HUES48 (cell line): Measurements from ENCODE around the gene COG5.

Source experiments
- H3K27ac ChIP-seq: one replicate; pipeline ENCODE4 v1.7.0; 2013; ENCODE audit warnings: low read depth, low read length, inconsistent platforms
- H3K27me3 ChIP-seq: 2 replicates; pipeline ENCODE4 v1.6.1; 2013; ENCODE audit warnings: mild to moderate bottlenecking, low read length; ENCODE audit not compliant: control insufficient read depth, insufficient read depth
- H3K36me3 ChIP-seq: 2 replicates; pipeline ENCODE4 v1.6.1; 2013; ENCODE audit warnings: low read length; ENCODE audit not compliant: control insufficient read depth, insufficient read depth
- H3K4me1 ChIP-seq: 2 replicates; pipeline ENCODE4 v1.6.1; 2013; ENCODE audit warnings: mild to moderate bottlenecking, low read length; ENCODE audit not compliant: control insufficient read depth, insufficient read depth
- H3K4me3 ChIP-seq: 2 replicates; pipeline ENCODE4 v1.5.1; 2013; ENCODE audit warnings: mild to moderate bottlenecking, low read depth, low read length
- H3K9ac ChIP-seq: 2 replicates; pipeline ENCODE4 v1.6.1; 2013; ENCODE audit warnings: mild to moderate bottlenecking, low read depth, low read length, moderate library complexity
- H3K9me3 ChIP-seq: 2 replicates; pipeline ENCODE4 v1.6.1; 2013; ENCODE audit warnings: low read length; ENCODE audit not compliant: control insufficient read depth, insufficient read depth

Gene COG5

GRCh38 chr7:107373354-107373753, 190.4 kb downstream of the COG5 start:
- Histone ChIP-seq H3K36me3 (no peaks in the 10 kb centered on the region), H3K9ac (no peak overlapping the region), H3K27ac (no peak overlapping the region), H3K4me3 (no peak overlapping the region), H3K9me3 (no peaks in the 10 kb centered on the region), H3K27me3 (no peaks in the 10 kb centered on the region), H3K4me1 (no peaks in the 10 kb centered on the region)

- Histone ChIP-seq H3K27me3 (no peaks in the 10 kb centered on the region), H3K9ac (no peak overlapping the region), H3K9me3 (no peaks in the 10 kb centered on the region), H3K4me1 (no peaks in the 10 kb centered on the region), H3K4me3 (no peak overlapping the region), H3K36me3 (no peaks in the 10 kb centered on the region), H3K27ac (no peak overlapping the region)
These were observed 191.4 kb downstream of the COG5 start for GRCh38 chr7:107372298-107372697.

GRCh38 chr7:107370816-107371215, 192.9 kb downstream of the COG5 start:
- H3K27ac ChIP-seq = no peak overlapping the region
- peaks cover 9% of the 10 kb centered on the region for H3K4me1 ChIP-seq
- H3K9ac ChIP-seq = no peak overlapping the region
- H3K9me3 ChIP-seq = no peaks in the 10 kb centered on the region
- no peak overlapping the region for H3K4me3 ChIP-seq
- no peaks in the 10 kb centered on the region for H3K27me3 ChIP-seq
- no peaks in the 10 kb centered on the region for H3K36me3 ChIP-seq

- Histone ChIP-seq H3K9ac (no peak overlapping the region), H3K9me3 (peaks cover 12% of the 10 kb centered on the region), H3K4me1 (peaks cover 13% of the 10 kb centered on the region), H3K4me3 (no peak overlapping the region), H3K27me3 (no peaks in the 10 kb centered on the region), H3K36me3 (peaks cover 22% of the 10 kb centered on the region), H3K27ac (no peak overlapping the region)
These were observed 198.9 kb downstream of the COG5 start for GRCh38 chr7:107364787-107365186.

- H3K36me3 ChIP-seq = peaks cover 30% of the 10 kb centered on the region
- no peak overlapping the region for H3K27ac ChIP-seq
- H3K9ac ChIP-seq = no peak overlapping the region
- peaks cover 12% of the 10 kb centered on the region for H3K9me3 ChIP-seq
- H3K4me3 ChIP-seq = no peak overlapping the region
- H3K27me3 ChIP-seq = no peaks in the 10 kb centered on the region
- no peaks in the 10 kb centered on the region for H3K4me1 ChIP-seq
These were observed 204.0 kb downstream of the COG5 start for GRCh38 chr7:107359520-107360316.

GRCh38 chr7:107355616-107356015, 208.1 kb downstream of the COG5 start:
- no peaks in the 10 kb centered on the region for H3K27me3 ChIP-seq
- no peak overlapping the region for H3K4me3 ChIP-seq
- no peak overlapping the region for H3K9ac ChIP-seq
- no peaks in the 10 kb centered on the region for H3K4me1 ChIP-seq
- H3K27ac ChIP-seq = no peak overlapping the region
- H3K9me3 ChIP-seq = peaks cover 6% of the 10 kb centered on the region
- H3K36me3 ChIP-seq = peaks cover 16% of the 10 kb centered on the region; the same call in 1 of the 2 replicates

GRCh38 chr7:107354640-107355039, 209.1 kb downstream of the COG5 start:
- Histone ChIP-seq H3K9me3 (no peaks in the 10 kb centered on the region), H3K27ac (no peak overlapping the region), H3K36me3 (0 out of 2 replicates have a peak, but pooled peaks cover 6% of the 10 kb centered on the region), H3K4me1 (no peaks in the 10 kb centered on the region), H3K27me3 (no peaks in the 10 kb centered on the region), H3K4me3 (no peak overlapping the region), H3K9ac (no peak overlapping the region)

- Histone ChIP-seq H3K27ac (no peak overlapping the region), H3K4me3 (no peak overlapping the region), H3K4me1 (no peaks in the 10 kb centered on the region), H3K36me3 (no peaks in the 10 kb centered on the region), H3K9ac (no peak overlapping the region), H3K9me3 (no peaks in the 10 kb centered on the region), H3K27me3 (no peaks in the 10 kb centered on the region)
These were observed 210.0 kb downstream of the COG5 start for GRCh38 chr7:107353701-107354100.

- no peaks in the 10 kb centered on the region for H3K27me3 ChIP-seq
- H3K27ac ChIP-seq = no peak overlapping the region
These were observed 217.8 kb downstream of the COG5 start for GRCh38 chr7:107345898-107346297.

GRCh38 chr7:107344799-107345198, 218.9 kb downstream of the COG5 start:
- no peak overlapping the region for H3K27ac ChIP-seq
- H3K4me3 ChIP-seq = no peak overlapping the region
- no peaks in the 10 kb centered on the region for H3K27me3 ChIP-seq
- H3K9me3 ChIP-seq = no peaks in the 10 kb centered on the region
- no peak overlapping the region for H3K9ac ChIP-seq
- H3K4me1 ChIP-seq = no peaks in the 10 kb centered on the region
- no peaks in the 10 kb centered on the region for H3K36me3 ChIP-seq

More at GRCh38 chr7:107345898-107346297, 217.8 kb downstream of the COG5 start:
- H3K4me1 ChIP-seq = no peaks in the 10 kb centered on the region
- H3K9ac ChIP-seq = no peak overlapping the region
- no peak overlapping the region for H3K4me3 ChIP-seq
- no peaks in the 10 kb centered on the region for H3K36me3 ChIP-seq
- H3K9me3 ChIP-seq = no peaks in the 10 kb centered on the region

GRCh38 chr7:107344286-107344685, 219.4 kb downstream of the COG5 start:
- Histone ChIP-seq H3K4me3 (no peak overlapping the region), H3K4me1 (no peaks in the 10 kb centered on the region), H3K9ac (no peak overlapping the region), H3K27ac (no peak overlapping the region), H3K27me3 (no peaks in the 10 kb centered on the region), H3K36me3 (no peaks in the 10 kb centered on the region), H3K9me3 (no peaks in the 10 kb centered on the region)
